DMS114 treated with DMSO at 0.1 percent for 48 hours (cell line): ENCODE measurements around the gene CEP85L.

Experiments used
- DNase-seq: peaks from one replicate; lab custom pipeline; 2025; ENCODE audit not compliant: unreplicated experiment; lab: John Stamatoyannopoulos, UW

The CEP85L gene

DNA sequence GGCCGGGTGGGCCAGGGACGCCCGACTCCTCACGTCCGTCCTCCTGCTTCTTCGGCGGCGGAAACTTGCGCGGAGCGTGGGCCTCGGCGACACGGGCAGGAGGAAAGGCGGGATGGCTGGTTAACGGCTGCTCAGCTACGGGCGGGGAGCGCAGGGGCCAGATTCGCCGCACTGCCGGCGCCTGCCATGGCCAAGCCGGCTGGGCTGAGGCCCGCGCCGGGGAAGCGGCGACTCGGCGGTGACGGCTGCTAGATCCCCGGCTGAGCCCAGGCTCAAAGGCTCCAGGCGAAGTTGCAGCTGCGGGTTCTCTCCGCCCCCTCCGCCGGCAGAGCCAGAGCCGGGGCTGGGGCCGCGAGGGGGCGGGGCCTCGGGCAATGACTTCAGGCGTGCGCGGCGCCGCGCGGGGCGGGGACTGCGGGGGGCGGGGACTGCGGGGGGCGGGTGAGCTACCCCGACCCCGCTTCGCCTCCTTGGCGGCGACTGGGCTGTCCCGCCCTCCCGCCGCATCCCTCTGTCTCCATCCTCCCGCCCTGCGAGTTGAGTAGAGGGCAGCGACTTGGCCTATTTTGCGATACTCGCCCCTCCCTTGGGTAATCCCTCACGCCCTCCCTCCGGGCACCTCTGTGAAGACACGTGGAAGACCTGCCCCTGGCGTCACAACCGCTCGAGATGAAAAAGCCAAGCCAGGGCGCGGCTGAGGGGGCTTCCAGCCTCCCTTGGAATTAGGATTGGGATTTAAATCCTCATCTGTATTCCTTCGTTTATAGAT lies at the start of gene CEP85L:
Gene CEP85L (minus strand): TSS at position 310 of the 769 bp plus-strand sequence. CDS start 322 bp downstream, outside the sequence.
- DNase-seq: peak; percentile 76

DNA sequence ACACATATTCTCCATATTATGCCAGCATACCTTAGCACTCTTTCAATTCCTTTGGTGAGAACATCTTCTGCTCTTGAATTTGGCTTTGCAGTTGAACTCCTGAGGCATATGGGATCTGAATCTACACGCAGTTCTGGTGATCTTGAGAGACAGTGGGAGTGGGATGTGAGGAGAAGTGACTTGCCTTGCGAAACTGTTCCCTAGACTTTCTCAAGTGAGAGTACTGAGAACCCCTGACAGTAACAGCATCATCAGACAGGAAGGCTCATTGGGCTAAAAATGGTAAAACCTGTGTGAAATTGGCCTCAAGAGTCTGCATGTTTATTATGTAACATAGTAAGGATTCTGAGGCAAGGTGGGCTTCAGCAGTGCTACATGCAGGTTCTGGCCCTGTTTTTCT lies 49.1 kb upstream of the CEP85L start:
- no peak for DNase-seq

DNA sequence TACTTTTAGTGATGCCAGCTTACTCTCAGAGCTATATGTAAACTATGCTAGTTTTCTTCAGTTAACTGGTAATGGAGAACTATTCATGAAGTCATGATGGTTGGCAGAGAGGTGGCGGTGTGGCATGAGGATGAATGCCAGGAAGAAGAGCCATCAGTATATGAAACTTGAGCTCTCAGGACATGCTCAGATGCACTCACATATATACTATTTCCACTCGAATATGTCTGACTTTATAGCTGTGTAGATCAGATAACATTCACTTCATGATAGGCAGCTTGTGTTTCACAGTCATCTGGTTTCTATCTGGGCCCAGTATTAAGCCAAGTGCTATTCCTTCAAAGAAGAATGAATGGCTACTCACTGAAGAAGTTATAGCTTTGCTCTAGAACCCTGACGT lies 46.2 kb upstream of the CEP85L start:
- no peak for DNase-seq

DNA sequence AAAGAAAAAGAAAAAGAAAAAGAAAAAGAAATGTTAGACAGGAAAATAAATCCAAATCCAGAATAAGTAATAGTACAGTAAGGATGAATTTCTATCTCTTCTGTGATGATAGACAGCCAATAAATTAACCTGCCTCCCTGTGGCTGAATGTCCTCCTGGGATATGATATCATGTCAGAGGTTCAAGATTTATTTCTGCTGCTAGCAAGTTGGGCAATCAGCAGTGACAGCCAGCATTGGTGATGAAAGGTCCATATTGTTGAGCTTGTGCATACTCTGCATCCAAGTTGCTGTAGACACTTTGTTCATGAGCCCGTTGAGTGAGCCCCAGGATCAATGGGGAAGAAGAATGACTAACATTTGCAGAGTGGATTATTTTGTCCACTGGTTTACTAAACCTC lies 44.9 kb upstream of the CEP85L start:
- DNase-seq: no peak

DNA sequence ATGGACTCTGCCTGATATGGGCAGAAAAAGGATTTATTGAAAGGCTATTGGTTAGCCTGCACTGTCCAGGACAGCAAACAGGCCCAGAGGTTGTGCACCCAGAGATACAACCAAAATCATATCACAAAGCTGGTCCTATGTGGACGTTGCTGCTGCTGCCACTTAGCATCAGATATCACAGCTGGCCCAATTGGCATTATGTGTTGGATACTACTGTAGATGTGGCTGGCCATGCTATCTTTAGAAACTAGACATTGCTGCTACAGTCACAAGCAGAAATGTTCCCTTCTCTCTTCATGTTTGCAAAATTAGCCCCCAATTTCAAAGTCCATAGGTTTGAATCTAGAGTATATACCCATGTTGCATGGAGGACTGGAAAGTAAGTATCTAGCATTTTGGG lies 42.2 kb upstream of the CEP85L start:
- DNase-seq: no peak

DNA sequence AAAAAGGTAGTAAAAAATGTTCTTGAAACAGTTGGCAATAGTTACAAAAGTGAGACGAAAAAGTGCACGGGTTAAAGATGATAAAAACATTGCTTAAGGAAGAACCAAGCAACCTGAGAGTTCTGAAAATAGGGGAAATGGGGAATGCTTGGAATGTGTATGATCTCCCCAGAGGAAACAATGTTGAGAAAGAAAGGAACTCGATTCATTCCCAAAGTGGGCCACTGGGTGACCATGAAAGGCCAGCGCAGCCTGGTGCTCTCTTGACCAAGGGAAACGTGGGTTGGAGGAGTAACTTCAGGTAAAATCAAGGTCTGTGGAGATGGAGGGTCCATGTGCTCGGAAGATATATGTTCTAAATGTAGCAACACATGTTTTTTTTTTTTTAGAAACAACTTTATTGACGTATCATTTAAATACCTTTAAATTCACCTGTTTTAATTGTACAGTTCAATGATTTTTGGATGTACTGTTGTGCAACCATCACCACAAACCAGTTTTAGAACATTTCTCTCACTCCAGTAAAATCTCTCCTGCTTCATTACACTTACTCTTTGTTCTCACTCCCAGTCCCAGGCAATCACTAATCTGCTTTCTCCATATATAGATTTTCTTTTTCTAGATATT lies 34.5 kb upstream of the CEP85L start:
- no peak for DNase-seq

DNA sequence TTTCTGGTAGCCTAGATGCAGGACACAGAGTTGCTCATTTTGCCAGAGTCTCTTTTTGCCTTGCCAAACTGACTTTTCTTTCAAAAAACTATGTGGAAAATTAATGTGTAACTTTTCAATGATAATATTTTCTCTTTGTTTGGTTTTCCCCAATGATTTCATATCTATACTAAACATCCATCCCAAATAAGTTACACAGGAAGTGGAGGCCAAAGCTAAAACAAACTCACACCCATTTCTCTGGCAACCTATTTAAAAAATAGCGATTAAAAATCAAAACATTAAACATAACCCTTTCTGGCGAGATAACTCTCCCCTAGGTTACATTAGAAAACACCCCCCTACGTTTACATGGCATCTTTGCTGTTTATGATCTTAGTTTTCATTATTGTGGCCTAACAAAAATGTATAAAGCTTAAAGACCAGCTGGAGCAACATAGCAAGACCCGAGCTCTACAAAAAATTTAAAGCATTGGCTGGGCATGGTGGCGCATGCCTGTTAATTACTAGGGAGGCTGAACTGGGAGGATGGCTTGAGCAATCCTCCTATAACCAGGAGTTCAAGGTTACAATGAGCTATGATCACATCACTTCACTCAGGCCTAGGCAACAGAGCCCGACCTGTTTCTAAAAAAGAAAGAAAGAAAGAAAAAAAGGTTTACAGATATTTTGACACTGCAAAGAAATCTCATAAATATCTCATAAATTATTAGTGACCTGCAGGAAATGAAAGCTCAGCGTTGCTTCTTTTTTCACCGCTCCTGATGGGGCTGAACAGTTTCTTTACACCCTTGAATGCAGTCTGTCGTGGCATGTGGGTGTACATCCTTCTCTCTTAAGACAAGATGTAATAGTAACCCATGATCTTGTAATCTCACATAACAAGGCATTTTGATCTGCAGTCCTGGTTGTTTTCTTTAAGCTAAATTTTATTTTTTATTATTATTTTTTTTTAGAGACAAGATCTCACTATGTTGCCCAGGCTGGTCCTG lies 32.8 kb upstream of the CEP85L start:
- no peak for DNase-seq

DNA sequence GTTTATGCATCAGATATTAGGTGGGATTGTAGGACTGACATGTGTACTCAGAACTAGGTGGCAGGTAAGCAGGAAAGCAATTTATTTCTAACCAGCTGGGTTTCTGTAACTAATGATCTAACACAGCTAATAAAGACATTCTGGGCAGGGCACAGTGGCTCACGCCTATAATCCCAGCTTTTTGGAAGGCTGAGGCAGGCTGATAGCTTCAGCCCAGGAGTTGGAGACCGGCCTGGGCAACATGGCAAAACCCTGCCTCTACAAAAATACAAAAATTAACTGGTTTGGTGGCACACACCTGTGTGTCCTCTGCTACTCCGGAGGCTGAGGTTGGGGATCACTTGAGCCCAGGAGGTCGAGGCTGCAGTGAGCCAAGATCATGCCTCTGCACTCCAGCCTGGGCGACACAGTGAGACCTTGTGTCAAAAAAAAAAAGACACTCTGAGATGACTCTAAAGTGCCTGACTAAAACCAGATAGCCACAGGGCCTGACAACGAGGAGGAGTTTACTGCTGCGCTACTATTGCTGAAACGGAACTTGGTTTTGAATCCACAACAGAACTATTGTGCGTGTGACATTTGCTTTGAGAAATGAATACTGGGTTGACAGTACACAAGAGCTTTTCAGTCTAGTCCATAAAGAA lies 29.2 kb upstream of the CEP85L start:
- no peak for DNase-seq

DNA sequence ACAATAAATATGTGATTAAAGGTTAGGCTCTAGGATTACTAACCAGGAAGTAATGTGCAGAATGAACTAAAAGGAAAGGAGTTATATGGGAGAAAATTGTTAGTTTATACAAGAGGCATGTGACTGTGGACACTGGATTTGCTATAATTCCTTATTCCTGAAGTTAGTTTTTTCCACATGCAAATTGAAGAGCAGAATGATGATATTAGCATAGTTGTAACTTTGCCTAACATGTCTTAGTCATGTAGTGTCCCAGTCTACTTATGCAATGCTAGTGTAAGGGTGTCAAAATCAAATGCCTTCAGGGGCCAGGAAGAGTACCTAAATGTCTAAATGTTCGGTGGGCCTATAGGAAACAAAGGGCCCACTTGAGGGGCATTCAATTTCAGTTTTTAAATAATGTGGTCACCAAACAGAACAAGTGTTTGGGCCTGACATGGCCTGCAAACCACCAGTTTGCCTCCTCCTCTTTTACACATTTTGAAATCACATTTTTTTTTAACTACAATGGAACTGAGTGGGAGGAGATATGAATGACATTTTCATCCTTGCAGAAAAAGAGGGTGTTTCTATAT lies 28.0 kb upstream of the CEP85L start:
- DNase-seq: no peak

DNA sequence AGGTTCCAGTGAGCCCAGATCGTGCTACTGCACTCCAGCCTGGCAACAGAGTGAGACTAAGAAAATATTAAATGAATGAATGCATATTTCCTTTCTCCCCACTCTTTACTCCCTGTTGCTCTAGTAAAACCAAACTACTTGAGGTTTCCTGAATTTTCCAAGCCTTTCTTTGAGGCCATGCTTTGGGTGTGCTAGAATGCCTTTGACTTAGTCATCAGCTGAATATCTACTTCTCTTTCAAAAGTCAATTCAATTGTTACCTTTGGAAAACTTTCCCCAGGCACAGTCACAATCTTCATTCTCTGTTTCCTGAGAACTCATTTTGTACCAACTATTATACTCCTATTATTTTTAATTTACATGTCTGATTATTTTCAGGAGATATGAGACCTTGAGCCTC lies 27.5 kb upstream of the CEP85L start:
- no peak for DNase-seq

DNA sequence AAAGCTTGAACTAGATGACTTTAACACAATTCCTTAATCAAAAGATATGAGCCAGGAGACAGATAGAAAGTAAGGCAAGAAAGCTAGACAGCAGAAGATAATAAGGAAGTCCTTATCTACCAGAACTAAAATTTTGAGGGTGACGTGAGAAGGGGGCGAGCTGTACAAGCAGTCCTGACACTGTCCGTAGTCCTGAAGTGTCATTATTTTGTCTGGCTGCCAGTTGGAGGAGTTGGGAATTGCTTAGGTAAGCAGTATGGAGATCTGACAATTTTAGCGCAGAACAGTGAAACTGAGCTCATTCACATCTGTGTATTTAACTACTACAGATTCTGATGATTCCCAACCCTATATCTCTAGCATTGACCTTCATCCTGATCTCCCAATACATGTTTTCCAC lies 25.8 kb upstream of the CEP85L start:
- no peak for DNase-seq

DNA sequence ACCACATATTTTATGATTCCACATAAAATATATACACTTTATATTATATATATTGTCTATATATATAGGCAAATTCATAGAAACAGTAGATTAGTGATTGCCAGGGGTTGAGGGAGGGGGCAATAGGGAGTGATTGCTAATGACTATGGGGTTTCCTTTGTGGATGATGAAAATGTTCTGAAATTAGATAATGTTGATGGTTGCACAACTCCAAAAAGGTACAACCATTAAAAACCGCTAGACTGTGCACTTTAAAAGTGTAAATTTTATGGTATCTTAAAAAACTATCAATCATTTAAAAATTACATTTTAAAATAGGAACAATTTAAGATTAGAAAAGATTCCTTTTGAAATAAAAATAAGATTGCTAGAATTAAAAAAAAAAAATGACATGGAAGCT lies 23.8 kb upstream of the CEP85L start:
- DNase-seq: no peak

DNA sequence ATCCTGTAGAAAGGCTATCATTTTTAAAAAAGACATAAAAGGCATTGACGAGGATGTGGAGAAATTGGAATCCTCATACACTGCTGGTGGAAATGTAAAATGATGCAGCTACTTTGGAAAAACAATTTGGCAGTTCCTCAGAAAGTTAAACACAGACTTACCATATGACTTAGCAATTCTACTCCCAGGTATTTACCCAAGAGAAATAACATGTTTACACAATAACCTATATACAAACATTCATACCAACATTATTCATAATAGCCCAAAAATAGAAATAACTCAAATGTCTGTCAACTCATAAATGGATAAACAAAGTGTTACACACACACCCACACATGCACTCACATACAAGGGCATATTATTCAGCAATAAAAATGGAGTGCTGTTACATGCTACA lies 23.4 kb upstream of the CEP85L start:
- DNase-seq: no peak

DNA sequence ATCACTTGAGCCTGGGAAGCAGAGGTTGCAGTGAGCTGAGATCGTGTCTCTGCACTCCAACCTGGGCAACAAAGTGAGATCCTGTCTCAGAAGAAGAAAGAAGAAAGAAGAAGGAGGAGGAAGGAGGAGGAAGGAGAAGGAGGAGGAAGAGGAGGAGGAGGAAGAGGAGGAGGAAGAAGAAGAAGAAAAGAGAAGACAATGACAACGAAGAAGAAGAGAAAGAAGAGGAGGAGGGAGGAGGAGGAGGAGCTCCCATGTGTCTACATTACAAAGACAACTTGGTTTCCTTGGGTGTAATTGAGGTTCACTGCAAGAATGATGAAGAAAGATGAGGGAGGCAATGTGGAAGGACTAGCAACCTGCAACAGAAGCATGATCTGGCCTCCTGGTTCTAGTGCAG lies 21.3 kb upstream of the CEP85L start:
- DNase-seq: no peak

DNA sequence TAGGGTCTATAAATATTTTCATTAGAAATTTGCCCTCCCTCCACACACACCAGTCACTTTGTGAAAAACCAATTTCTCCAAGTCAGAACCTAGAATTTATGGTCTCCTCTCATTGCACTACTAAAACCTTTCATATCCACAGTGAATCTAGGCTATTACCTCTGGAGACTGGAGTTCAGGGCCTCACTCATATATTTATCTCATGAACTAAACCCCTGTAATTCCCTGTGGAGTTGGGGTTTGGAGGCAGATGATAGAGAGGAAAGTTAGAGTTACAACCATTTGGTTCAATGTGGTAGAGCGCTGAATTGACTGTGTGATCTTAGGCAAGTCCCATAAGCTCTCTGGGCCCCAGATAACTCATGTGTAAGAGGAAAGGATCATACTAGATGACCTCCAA lies 18.2 kb upstream of the CEP85L start:
- DNase-seq: no peak

DNA sequence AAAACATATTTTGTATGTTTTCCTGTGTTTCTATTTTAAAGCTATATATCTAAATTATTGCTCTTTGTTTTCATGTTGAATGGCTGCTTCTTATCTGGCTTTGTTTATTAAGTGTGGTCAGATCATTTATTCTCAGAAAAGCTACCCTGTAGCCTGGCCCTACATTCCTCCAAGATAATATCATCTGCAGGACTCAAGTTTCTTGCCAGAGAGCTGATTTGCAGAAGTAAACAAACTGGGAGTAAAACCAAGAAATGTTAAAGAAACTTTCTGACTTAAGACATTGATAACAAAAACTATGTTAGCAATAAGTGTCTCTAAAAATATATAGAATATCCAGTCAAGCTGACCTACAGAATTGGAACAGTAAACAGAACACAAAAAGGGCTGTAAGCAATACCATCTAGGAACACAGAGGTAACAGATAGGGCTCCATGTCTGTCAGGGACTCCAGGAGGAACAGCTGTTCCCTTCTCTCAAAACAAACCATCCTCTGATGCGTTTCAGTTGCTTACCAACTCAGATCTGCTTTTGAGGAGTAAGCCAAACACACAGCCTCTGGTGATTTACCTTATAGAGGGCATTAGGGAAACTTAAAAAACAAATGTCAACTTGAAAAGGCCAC lies 17.5 kb upstream of the CEP85L start:
- DNase-seq: no peak

DNA sequence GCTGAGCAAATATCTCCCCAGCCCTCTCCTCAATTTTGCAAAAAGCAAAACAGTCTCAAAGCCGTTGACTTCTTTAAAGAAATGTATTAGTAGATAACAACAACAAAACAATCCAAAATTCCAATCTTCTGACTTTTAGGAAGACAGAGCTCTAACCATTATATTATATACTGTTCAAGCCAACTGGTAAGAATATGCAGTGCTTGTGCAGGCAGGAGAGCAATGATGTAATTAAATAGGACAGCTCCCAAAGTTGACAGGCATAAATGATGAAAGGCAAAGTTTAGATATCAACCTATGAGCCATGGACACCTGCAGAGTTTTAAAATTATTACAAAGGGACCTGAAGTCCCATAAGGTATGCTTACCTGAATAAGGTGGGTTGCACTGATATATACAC lies 16.6 kb upstream of the CEP85L start:
- no peak for DNase-seq

DNA sequence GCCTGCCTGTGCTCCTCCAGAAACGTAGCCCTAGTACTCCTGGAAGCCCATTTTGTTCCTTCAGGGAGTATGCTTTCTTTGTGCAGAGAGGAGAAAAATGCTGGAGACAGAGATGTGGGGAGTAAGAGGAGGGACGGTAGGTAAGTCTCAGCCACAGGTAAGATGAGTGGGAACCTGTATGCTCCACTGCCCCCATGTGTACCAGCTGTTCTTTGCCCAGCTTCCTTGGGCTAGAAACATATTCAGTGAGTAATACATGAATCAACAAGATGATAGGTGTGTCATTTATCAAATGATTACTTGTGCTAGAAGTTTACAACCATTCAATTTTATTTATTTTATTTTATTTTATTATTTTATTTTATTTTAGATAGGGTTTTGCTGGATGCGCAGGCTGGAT lies 13.6 kb upstream of the CEP85L start:
- no peak for DNase-seq

DNA sequence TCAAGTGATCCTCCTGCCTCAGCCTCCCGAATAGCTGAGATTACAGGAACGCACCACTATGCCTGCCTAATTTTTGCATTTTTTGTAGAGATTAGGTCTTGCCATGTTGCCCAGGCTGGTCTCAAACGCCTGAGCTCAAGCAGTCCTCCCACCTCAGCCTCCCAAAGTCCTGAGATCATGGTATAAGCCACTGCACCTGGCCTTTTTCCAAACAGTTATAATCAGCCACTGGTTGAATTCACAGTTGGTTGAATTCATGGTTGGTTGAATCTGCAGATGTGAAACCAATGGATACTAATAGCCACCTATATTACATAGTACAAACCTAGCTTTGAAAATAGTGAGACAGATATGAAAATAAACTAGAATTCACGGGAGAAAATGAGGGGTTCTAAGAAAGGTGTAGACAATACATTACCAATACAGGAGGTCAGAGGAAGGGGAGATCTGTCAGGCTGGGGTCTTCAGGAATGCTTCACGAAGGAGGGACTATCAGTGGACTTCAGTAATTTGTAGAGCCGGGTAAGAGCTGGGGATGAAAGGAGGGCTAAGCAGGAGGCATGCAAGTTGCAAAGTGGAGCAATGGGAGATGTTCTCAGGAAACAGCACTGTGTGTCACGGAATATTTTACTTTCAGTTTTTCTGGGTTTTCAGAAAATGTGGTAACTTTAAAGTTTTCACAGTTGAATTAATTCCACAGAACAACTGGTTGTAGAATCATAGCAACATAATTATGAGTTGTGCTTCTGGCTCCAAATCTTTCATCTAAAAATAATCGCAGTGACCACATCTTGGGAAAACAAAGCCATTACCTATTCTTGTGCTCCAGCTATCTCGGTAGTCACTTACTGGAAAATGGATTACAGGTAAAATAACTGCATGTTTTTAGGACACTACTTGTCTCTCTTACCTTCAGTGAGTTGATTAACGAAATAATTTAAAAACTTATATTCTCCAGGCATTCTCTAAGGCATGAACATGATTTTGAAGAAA lies 12.9 kb upstream of the CEP85L start:
- no peak for DNase-seq
